Kidney epithelial cell (primary cell): ENCODE results near the gene DCPS. TPM values are rescaled to one million over a fixed set of nuclear protein-coding genes. Genes with fewer than 3 reads are reported as not detected.
"Not testable (repeated sequence)": the region's sequence is repeated elsewhere in the genome, so short reads cannot be mapped to it uniquely, and the experiment has no call there.

Experiments used
- DNase-seq: peaks from one replicate; pipeline ENCODE4 v3.0.0-alpha.2; 2010; ENCODE audit warnings: low read depth
- H3K27me3 ChIP-seq: 2 replicates; pipeline ENCODE4 v1.6.0; 2011; ENCODE audit warnings: low read length; ENCODE audit not compliant: control insufficient read depth, insufficient read depth
- H3K36me3 ChIP-seq: 2 replicates; pipeline ENCODE4 v1.5.1; 2011; ENCODE audit warnings: low read length; ENCODE audit not compliant: control insufficient read depth, insufficient read depth
- H3K4me3 ChIP-seq: 2 replicates; pipeline ENCODE4 v1.5.1; 2011; ENCODE audit warnings: low read depth, mild to moderate bottlenecking, control low read depth, low read length
- total RNA-seq: library from RNA; depleted of rRNA; stranded (reverse); fragments of >200 nt; gene quantifications from 2 replicates; pipeline ENCODE4 v1.2.3, GENCODE V29; 2015
- TF ChIP-seq, protein P1 (sequence below): IDR thresholded peaks from 2 replicates; pipeline ENCODE4 v1.5.1; 2011; ENCODE audit warnings: mild to moderate bottlenecking, moderate library complexity, low read length, control low read depth, inconsistent platforms; ENCODE audit not compliant: insufficient read depth, poor library complexity, severe bottlenecking

DCPS gene
- total RNA-seq, 1 donor from 2014 or later, result 15.0 TPM

DNA sequence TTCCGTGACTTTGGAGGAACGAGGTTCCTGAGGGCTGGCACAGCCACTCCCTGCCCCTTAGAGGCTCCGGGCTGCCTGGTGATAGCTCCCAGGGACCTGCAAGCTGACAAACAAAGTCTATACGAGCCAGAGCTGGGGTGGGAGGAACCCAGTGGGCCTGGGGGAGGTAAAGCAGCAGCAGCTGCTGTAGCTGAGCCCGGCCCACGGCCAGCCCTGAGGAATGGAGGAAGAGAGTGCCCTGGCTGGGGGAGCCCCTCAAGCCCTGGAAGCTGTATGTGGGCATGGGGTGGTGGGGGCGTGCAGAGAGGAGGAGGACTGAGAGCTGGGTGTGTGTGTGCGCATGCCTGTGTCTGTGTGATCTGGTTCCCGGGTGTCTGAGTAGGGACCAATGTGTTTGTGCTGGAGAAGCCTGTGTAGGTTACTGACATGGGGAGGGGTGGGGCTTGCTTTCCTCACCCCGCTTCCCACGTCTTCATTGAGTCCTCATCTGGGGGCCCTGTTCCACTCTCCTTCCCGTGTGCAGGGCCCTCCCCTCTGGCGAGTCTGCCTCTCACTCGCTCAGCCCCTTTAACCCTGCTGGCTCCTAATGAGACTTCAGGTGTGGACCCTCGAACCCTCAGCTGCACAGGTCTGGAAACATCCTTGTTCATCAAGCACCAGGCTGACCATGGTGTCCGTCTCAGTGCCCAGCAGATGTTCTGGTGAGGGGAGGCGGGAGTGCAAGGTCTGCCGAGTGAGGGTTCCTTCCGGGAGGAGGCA, 62.4 kb downstream of the DCPS start:
- DNase-seq, result no peak
- no peaks in the 10 kb centered on the region for H3K27me3 ChIP-seq
- TF ChIP-seq, protein P1, sequence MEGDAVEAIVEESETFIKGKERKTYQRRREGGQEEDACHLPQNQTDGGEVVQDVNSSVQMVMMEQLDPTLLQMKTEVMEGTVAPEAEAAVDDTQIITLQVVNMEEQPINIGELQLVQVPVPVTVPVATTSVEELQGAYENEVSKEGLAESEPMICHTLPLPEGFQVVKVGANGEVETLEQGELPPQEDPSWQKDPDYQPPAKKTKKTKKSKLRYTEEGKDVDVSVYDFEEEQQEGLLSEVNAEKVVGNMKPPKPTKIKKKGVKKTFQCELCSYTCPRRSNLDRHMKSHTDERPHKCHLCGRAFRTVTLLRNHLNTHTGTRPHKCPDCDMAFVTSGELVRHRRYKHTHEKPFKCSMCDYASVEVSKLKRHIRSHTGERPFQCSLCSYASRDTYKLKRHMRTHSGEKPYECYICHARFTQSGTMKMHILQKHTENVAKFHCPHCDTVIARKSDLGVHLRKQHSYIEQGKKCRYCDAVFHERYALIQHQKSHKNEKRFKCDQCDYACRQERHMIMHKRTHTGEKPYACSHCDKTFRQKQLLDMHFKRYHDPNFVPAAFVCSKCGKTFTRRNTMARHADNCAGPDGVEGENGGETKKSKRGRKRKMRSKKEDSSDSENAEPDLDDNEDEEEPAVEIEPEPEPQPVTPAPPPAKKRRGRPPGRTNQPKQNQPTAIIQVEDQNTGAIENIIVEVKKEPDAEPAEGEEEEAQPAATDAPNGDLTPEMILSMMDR, result no peak
- no peaks in the 10 kb centered on the region for H3K36me3 ChIP-seq
- H3K4me3 ChIP-seq, result no peak overlapping the region

DNA sequence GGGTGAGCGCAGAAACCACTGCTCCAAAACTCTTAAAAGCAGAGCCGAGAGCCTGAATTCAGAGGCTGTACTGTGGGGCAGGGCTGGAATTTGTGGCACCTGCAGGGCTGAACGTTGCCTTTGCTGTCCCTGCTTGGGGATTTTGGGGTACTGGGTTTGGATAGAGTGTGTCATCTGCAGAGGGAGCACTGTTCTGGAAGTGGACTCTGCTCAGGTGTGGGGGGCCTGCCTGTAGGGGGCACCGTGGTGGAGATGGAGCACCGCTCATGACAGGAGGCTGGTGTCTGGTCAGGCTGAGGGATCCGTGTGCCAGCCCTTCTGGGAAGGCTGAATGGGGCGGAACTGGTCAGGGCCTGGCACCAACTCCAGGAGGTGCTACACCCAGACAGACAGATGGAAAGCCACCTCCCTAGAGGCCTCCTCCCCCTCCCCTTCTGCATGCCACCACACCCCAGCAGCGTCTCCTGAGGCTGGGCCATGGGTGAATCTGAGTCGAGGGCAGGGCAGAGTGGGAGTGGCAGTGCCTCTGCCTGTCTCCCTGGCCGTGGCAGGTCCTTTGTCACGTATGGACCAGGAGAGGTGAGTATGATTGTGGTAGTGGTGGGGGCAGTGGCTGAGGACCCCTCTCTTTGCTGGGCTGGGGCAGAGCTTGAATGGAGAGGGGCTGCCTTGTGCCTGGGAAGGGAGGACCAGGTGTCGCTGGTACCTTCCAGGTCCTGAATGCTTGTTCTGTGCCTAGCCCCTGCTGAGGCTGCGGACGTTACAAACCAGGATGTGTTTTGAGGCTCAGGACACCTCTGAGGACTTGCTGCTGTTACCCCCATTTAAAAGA, 63.2 kb downstream of the DCPS start:
- DNase-seq, H3K27me3 ChIP-seq: not testable (repeated sequence)

DNA sequence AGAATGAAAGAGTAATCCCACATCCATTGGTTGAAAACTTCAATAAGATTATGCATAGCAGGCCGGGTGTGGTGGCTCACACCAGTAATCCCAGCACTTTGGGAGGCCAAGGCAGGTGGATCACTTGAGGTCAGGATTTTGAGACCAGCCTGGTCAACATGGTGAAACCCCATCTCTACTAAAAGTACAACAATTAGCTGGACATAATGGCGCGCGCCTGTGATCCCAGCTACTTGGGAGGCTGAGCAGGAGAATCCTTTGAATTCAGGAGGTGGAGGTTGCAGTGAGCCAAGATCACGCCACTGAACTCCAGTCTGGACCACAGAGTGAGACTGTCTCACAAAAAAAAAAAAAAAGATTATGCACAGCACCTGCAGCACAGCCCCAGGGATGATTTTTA, 63.9 kb downstream of the DCPS start:
- DNase-seq, H3K36me3 ChIP-seq, H3K27me3 ChIP-seq, H3K4me3 ChIP-seq: not testable (repeated sequence)

More for the DNA sequence above, 63.2 kb downstream of the DCPS start:
- not testable (repeated sequence) for H3K4me3 ChIP-seq, H3K36me3 ChIP-seq

DNA sequence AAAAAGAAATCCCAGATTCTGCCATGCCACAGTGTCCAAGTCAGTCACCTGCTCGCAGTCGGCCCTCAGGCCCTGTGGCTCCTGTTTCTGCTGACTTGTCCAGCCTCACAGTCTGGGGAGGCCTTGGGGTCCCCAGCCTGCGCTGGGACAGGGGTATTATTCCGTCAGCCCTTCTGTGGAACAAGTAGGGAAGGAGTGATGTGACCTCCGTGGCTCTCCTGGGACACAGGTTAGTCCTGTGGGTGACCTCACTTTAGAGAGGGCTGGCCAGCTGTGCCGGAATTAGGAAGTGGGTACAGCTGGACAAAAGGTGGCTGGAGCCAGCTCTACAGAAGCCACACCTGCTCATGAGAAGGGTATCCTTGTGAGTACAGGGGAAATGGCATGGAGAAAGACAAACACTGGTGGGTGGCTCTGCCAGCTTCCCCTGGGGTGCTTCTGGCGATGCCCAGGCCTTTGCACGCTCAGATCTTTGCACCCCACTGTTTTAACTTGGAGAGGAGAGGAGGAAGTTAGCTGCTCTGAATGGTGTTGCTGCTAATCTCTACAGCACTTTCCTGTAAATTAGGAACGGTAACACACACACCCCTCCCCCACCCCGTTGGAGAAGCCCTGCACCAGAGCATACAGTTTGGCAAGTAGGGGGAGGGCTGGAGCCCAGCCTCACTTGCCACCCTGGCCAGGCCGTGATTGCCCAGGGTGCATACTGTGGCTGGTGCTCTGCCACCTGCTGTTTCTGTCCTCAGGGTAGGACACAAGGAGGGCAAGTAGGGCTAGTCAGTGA, 64.7 kb downstream of the DCPS start:
- DNase-seq, result not testable (repeated sequence)

DNA sequence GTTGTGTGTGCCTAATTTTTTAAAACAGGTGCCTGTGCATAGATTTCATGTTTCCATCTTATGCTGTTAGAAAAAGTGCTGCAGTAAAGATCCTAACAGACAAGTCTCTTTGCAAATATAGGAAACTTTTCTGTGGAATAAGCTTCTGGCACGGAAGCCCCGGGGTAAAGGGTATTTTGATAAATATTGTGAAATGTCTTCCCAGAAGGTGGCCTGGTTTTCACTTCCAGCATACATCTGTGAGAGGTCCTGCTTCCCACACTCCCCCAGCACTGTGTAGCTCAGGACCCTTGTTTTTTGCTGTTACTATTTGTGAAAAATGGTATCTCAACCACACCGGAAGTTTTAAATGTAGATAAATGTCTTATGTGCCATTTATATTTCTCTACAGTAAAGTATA, 66.2 kb downstream of the DCPS start:
- no peak overlapping the region for H3K4me3 ChIP-seq
- no peaks in the 10 kb centered on the region for H3K36me3 ChIP-seq
- TF ChIP-seq, protein P1, result no peak
- H3K27me3 ChIP-seq, result no peaks in the 10 kb centered on the region
- DNase-seq, result no peak

More for the DNA sequence above, 64.7 kb downstream of the DCPS start:
- H3K36me3 ChIP-seq, H3K4me3 ChIP-seq, H3K27me3 ChIP-seq: not testable (repeated sequence)

DNA sequence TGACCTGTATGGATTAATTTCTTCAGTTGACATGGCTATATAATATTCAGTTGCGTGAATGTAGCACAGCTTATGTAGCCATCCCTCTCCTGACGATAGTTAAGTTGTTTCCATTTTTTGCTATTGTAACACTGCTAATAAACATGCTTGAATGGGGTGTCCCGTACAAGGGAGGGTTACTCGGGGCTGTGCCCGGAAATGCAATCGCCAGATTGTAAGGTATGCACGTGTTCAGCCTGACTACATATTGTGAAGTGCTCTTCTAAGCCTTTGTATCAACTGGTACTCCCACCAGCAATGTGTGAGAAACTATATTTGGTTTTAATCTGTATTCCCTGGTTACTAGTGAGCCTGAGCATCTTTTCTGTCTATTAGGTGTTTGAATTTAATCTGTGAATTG, 67.7 kb downstream of the DCPS start:
- no peak overlapping the region for H3K4me3 ChIP-seq
- no peaks in the 10 kb centered on the region for H3K27me3 ChIP-seq
- H3K36me3 ChIP-seq, result no peaks in the 10 kb centered on the region
- TF ChIP-seq, protein P1, result no peak
- no peak for DNase-seq

DNA sequence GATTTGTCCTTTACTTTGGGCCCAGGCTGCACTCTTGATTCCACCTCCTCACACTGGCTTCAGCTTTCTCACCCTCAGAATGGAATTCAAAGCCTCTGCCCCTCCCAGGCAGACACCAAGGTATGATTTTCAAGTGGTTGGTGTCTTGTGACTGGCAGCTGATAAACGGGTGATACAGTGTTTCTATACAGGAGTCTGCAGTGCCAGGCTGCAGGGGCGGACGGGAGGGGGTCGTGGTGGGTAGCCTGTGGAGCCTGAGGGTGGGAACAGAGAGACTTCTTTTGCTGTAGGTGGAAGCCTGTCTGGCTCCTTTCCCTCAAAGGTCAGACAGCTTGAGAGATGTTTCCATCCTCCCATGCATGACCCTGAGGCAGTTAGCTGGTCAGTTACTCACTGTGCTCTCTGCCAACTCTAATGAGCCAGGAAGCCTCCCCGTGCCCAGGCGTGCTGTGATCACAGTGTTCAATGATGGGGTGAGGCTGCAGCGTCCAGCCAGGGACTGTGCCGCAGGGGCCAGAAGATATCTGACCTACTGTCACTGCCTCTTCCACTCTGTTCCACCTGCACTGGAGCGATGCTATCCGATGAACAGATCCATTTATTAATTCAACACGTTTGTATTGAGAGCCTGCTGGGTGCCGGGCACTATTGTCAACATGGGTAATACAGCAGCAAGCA, 69.7 kb downstream of the DCPS start:
- not testable (repeated sequence) for DNase-seq, H3K36me3 ChIP-seq, H3K4me3 ChIP-seq, H3K27me3 ChIP-seq

DNA sequence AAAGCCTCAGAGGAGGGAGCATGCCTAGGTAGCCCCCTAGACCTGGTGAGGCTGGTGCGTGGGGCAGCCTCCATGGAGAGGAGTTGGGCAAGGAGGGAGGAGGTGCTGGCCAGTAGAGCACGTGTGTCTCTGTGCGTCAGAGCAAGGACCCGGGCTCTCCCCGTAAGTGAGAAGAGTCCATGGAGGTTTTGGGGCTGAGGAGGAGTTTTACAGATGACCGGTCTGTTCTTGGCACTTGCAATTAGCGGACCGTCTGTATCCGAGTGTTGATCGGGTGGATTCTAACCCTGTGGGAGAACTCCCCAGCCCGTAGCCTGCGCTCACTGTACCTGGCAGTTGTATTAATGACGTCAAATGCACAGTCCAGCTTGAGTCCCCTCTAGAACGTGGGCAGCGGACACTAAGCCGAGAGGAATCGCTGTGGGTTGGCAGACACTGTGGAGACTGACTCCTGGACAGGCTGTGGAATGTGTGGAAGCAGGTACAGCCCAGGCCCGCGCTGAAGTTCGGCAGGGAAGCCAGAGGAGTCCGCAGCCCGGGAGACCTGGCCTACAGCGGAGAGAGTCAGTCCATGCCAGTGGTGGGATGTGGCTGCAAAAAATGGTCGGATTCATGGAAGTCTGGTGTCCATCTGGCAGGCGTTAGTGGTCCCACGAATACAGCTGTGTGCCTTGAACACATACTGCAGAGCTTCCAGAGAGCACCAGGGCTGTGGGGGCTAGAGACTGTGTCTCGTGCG, 70.9 kb downstream of the DCPS start:
- not testable (repeated sequence) for DNase-seq, H3K36me3 ChIP-seq, H3K27me3 ChIP-seq, H3K4me3 ChIP-seq
